Epithelial cell of esophagus (primary cell): ENCODE results near the gene CACHD1.
"Not testable (repeated sequence)": the region's sequence is repeated elsewhere in the genome, so short reads cannot be mapped to it uniquely, and the experiment has no call there.

Experiments
- DNase-seq: peaks from one replicate; pipeline ENCODE4 v3.0.0; 2010; ENCODE audit warnings: low read depth
- H3K4me3 ChIP-seq: 2 replicates; pipeline ENCODE4 v1.5.1; 2011; ENCODE audit warnings: mild to moderate bottlenecking, low read length, control low read depth
- CTCF ChIP-seq: IDR thresholded peaks from 2 replicates; pipeline ENCODE4 v1.5.1; 2011; ENCODE audit warnings: low read depth, mild to moderate bottlenecking, low read length, control low read depth, inconsistent platforms; ENCODE audit not compliant: insufficient read depth; ENCODE audit errors: missing control alignments

The CACHD1 gene

DNA sequence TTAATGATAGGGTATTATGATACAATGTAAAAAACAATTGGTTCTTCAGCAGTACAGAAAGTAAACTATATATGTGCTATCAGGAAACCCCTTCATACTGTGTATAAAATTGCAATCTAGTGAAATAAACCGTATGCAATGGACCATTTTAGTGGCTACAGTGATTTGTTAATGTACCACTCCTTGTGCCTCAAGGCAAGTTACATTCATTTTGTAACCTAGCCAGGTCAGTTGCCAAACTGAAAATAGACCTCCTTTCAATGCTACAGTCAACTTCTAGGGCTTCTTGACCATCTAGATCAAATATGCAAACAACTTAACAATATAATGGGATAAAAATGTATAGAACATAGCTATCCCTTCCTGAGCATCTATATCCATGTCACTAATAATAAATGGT lies 223.0 kb downstream of the CACHD1 start:
- peak; percentile 6 for DNase-seq
- TF ChIP-seq CTCF: no peak
- H3K4me3 ChIP-seq: no peak overlapping the region

GRCh38 chr1:64693406-64693805 lies 223.5 kb downstream of the CACHD1 start:
- no peak overlapping the region for H3K4me3 ChIP-seq
- TF ChIP-seq CTCF: no peak
- DNase-seq: no peak

DNA sequence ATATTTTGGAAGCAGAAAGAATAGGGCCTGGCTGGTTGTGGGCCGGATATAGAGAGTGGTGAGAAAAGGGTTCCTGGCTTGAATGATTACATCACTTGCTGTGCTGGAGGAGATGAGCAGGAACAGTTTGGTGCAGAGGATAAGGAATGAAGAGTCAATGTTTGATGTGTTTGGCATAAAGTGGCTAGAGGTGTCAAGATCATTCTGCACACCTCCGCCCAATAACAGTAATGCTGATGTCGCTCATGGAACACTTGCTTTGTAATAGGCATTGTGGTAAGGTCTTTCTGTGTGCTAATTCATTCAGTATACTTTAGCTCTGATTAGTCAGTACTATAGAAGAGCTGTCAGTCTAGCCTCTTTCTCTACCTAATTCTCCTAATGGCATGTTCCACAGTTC lies 226.9 kb downstream of the CACHD1 start:
- DNase-seq: no peak
- no peak overlapping the region for H3K4me3 ChIP-seq
- TF ChIP-seq CTCF: no peak

- no peak for DNase-seq
- no peak for TF ChIP-seq CTCF
- H3K4me3 ChIP-seq: no peak overlapping the region
These were observed 229.4 kb downstream of the CACHD1 start for GRCh38 chr1:64699327-64699726.

DNA sequence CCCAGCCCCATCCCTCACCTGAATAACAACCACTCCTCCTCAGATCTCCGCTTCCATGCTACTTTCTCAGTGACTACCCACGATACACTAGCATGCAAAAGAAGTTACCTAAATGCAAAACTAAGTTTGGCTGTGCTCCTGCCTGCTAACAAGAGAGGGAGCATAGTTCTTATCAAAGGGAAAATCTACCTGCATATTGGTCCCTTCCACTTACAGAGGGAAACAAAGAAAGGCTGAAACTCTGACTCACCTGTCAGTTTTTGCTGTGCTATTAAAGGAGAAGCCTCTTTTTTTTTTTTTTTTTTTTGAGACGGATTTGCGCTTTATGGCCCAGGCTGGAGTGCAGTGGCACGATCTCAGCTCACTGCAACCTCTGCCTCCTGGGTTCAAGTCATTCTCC lies 231.1 kb downstream of the CACHD1 start:
- peak; percentile 42 for DNase-seq
- H3K4me3 ChIP-seq: no peak overlapping the region
- TF ChIP-seq CTCF: no peak

DNA sequence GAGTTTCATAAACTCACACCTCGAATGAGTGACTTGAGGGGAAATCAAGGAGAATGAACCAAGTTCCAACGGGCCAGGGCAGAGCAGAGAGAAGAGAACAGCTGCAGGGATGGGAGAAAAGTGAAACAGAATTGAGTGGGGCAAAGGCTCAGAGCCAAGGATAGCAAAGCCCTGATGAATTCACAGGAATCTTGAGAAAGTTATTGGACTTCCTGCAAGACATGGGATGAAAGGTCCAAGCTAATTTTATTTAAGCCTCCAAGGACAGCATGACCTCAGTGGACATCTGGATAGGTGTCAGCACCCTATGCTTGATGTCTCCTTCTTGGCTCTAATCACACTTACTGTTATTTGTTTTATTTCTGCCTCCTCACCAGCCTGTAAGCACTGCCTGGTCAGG lies 232.0 kb downstream of the CACHD1 start:
- no peak overlapping the region for H3K4me3 ChIP-seq
- no peak for TF ChIP-seq CTCF
- DNase-seq: no peak

GRCh38 chr1:64702670-64703069 lies 232.7 kb downstream of the CACHD1 start:
- not testable (repeated sequence) for H3K4me3 ChIP-seq

DNA sequence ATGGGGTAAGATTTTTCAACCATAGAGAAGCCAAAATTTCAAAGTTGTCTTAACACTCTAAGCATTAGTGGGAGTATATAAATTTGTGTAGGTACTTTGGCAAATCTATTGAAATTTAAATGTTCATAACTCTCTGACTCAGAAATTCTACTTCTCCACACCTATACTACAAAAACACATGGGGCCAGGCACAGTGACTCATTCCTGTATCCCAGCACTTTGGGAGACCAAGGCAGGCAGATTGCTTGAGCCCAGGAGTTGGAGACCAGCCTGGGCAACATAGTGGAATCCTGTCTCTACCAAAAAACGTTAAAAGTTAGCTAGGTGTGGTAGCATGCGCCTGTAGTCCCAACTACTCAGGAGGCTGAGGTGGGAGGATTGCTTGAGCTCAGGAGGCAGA lies 233.7 kb downstream of the CACHD1 start:
- no peak for TF ChIP-seq CTCF
- no peak overlapping the region for H3K4me3 ChIP-seq
- peak; percentile 60 for DNase-seq

More at GRCh38 chr1:64702670-64703069, 232.7 kb downstream of the CACHD1 start:
- not testable (repeated sequence) for DNase-seq
